K562 (cell line): ENCODE measurements around the gene NDN.

ENCODE experiments used
- EP300 ChIP-seq: IDR thresholded peaks from 2 replicates; pipeline ENCODE4 v1.6.1; 2012; ENCODE audit warnings: low read length, improper control_type of control experiment
- KLF16 ChIP-seq: IDR thresholded peaks from 2 replicates; pipeline ENCODE4 v1.6.1; 2016; ENCODE audit warnings: antibody characterized with exemption
- SIRT6 ChIP-seq: IDR thresholded peaks from one replicate; pipeline ENCODE4 v1.6.1; 2012; ENCODE audit warnings: low read depth, mild to moderate bottlenecking, control low read depth, inconsistent platforms, low read length, moderate library complexity
- TCF7L2 ChIP-seq: fragments of 150-350 bp; IDR thresholded peaks from 2 replicates; pipeline ENCODE4 v1.6.1; 2016; ENCODE audit warnings: low read depth, mild to moderate bottlenecking, low read length, moderate library complexity
- TRIM24 ChIP-seq, 2 experiments: fragments of 450-650 bp; IDR thresholded peaks; 2 replicates each; pipeline ENCODE4 v1.6.1; 2016
- ZNF24 ChIP-seq: fragments of 450-650 bp; IDR thresholded peaks from 2 replicates; pipeline ENCODE4 v1.6.1; 2016
- TF ChIP-seq, protein P1 (sequence below): fragments of 450-650 bp; IDR thresholded peaks from 2 replicates; pipeline ENCODE4 v1.6.1; 2016

DNA sequence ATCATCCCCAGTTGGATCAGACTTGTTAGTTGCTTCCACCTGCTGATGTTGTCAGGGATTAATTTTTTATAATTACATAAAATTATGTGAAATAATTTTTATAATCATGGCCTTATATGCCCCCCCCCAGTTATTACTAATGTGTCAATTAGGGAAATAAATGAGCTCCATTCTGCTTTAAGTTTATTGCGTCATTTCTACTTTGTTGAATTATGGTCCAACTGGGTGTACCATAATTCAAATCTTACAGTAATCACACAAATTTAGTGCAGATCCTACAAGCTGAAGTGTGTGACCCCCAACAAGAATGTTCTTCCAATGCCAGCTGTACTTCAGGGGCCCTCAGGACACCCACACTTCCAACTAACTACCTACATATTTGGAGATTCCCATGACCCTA, 7.5 kb upstream of the NDN start:
- TF ChIP-seq ZNF24 (no peak), EP300 (no peak), SIRT6 (no peak), KLF16 (no peak), TRIM24 (IDR thresholded peaks at IDR 0.05) (no peak), TCF7L2 (no peak)
- TF ChIP-seq, protein P1, sequence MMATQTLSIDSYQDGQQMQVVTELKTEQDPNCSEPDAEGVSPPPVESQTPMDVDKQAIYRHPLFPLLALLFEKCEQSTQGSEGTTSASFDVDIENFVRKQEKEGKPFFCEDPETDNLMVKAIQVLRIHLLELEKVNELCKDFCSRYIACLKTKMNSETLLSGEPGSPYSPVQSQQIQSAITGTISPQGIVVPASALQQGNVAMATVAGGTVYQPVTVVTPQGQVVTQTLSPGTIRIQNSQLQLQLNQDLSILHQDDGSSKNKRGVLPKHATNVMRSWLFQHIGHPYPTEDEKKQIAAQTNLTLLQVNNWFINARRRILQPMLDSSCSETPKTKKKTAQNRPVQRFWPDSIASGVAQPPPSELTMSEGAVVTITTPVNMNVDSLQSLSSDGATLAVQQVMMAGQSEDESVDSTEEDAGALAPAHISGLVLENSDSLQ = no peak
